ENCODE results near the gene SSBP3.

SSBP3 gene

DNA sequence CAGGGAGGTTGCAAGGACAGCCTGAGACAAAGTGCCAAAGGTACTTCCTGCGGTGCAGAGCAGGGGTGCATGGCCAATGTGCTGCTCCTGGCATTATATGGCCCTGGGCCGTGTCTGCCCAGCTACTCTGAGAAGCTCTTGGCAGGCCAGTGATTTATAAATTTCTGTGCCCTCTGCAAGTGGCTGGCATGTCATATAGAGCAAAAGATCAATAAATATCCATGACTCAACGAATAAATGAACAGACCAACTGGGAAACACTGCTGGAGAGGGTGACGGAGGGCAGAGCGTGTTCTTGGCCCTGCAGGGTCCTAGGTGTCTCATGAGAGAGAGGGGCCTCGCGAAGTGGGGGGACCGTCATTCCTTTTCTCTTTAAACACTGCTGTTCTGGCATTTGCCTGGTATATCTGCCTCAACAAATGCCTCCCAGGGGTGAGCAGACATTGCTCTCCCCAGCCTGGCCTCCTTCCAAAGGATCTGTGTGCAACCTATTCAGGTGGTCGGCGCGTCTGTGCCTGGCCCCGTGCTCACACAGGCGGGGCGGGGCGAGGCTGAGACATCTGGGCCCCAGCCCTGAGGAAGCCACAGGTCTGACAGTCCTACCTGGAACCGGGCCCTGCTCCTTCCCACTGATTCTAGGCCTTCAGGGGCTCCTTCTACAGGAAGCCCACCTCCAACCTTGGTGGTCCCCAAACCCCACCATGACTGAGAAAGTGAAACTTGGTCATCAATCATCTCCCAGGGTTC, 123.9 kb downstream of the SSBP3 start:
- no peak for DNase-seq

DNA sequence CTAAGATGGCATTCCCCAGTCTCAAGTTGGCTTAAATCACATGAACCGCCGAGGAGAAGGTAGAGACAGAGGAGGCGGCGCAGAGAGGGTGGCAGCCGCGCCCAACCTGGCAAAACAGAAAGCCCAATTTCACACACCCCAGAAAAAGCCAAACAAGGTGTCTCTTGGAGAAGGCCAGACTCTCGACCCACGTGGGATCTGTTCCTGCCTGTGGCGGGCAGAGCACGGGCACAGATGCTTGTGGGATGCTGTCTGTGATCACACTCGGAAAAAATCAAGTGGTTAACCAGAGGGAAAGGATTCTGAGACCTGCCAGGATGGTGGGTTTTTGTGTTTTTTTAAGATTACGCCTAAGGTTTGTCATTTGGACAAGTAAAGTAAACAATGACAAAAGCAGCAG, 125.5 kb downstream of the SSBP3 start:
- no peak for DNase-seq

DNA sequence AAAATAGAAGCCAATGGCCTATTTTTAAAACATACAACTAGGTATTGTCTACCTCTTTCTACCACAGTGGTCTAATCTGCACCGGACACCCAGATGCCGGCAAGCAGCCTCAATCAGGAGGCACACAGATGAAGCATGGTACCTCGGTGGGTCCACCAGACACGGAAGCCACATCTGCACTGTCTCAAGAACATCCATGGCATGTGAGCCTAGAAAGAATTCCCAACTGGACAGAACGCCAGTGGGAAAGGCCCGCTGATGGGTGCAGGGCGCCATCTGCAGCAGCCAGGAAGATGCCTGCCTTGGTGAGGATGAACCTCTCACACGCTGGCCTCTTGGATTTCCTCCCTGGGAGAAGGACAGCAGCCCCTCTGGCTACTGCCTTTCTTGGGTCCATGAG, 126.7 kb downstream of the SSBP3 start:
- DNase-seq: no peak

DNA sequence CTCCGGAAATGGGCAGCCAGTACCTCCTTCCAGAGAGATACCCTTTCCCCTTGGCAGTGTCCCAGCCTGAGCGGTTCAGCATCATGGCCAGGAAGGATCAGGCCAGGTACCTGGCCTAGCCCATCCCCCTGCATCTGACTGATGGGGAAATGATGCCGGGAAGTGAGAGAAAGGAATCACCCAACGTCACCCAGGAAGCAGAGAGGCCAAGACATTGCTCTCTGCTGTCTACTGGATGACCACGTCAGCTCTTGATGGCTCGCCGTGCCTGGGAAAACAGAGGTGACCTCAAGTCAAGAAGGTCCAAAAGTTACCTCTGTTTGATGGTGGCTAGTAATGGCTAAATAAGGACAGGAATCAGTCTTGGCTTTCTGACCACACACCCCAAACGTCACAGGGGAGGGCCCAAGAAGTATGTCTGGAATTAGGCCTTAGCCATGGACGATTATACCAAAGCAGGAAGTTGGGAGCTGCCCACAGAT, 127.2 kb downstream of the SSBP3 start:
- DNase-seq: no peak

DNA sequence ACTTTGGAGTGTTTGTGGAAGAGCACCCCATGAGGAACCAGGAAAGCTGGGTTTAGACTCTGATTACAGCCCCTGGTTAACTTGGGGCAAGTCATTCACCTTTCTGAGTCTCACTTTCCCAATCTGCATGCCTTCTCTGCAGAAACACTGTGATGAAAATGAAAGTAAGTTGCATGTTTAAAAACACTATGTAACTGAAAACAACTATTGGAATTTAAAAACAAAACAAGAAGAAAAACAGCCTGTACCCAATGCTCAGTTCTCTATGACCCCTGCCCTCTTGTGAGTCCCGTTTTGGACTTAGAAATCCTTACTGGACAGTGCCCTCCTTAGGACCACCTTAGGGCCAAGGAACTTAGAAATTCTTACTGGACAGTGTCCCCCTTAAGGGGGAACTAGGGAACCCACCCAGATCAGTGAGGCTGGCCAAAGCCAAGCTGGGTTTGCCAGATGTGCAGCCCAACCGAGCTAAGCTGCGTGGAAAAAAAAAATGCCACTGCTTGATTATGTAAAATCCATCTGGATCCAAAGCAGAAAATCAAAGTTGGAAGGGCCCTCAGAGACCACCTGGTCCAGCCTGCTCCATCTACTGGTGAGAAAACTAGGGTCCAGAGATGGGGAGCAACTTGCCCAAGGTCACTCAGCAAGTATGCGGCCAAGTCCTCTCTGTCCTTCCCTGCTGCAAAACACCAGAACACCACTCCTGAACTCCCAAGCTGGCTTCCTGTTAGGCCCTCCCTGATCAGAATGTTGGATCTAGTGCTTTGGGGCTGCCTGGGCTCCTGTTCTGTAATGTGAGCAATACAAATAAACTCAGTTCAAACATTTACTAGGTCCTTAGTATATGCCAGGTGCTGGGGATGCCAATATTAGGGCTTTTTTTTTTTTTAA, 128.5 kb downstream of the SSBP3 start:
- no peak for DNase-seq

DNA sequence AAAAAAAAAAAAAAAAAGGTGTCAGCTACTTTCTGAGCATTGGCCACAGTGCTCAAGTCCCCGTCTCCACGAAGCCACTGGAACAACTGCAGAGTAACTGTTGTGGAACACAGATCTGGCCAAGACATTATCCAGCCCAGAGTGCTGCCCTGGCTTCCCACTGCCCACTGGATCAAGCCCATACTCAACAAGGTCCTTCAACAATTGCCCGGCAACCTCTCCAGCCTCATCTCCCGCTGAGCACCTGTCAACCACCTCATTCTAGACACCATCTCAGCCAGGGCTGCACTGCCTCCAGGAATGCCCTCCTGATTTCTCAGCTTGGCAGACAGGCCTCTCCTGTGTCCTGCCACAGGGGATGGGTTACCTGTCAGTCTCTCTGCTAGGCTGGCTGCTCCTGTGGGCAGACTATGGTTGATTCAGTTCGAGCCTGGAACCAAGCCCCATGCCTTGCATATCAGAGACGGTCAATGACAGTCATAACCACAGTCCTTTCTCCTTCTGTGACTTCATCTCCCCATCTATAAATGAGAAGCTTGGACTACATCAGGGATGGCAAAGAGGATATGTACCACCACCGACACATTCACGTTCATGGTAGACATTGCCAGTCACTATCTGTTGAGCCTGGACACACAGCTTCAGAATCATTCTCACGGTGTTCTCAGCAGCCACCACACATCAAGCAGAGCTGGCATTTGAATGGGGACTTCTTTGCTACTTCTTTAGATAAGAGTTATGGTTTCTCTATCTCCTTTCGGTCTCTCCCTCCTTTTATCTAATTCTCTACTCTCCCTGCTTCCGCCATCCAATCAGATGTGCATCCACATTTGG, 129.4 kb downstream of the SSBP3 start:
- DNase-seq: no peak

DNA sequence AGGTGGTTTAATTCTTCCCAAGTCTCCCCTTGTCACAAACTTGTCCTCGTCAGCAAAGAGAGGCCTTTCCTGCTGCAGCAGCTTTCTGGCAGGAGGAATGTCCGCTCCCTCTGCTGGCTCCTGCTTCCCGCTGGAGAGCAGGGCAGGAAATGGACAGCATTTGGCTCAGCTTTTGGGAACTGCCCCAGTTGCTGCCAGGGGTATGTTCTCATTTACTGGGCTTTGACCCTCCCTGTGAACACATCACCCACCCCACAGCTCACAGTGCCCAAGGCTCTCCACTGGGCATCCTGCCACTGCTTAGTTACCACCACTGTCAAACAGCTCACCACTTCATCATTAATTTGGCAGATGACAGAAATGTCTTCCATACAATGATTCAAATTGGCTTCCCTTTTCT, 130.8 kb downstream of the SSBP3 start:
- no peak for DNase-seq

DNA sequence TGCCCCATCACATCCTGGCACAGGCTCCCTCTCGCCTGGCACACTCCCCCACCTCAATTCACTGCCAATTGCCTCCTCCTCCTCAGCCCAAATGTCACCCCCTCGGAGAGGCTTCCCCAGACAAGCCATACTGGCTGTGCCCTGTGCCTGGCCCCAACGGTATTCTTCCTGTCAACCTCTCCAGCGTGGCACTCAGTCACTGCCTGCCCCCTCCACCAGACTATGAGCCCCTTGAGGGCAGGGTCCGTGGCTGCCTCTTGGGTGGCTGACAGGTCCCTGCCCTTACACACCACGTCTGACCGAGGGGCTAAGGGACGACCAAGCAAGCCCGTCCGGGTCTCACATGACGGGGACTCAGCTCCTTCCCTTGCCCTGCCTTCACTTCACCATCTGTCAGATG, 131.3 kb downstream of the SSBP3 start:
- no peak for DNase-seq

DNA sequence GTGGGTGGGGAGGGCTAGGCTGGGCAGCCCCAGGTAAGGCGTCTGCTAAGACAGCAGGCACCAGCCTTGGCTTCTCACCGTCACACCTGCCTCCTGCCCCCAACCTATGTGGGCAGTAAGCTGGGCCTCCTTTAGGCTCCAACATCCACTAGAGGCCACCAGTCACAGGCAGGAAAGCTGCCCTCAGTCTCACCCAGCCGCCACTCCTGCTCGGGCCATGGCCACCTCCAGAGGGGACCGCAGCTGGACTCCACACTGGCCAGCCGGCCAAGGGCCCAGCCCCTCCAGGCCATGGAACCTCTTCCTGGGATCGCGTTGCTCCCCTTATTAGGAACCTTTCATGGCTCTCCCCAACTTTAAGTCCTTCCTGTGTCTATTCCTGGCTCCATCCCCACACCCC, 131.7 kb downstream of the SSBP3 start:
- DNase-seq: no peak

DNA sequence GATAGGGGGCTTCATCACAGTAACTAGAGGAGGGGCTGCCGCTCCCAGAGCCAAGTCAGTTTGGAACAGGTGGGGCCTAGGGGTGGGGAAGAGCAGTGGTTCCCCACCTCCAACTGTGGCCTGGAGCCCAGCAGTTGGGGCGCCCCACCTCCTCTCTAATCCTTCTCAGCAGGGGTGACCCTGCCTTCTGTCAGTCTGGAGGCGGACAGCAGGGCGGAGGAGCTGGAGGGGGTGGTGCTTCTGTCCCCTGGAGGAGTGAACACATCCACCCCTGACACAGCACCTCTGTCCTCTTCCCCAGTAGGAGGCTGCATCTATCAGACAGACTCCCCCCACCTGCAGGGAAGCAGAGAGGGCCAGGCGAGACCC, 132.4 kb downstream of the SSBP3 start:
- DNase-seq: no peak

DNA sequence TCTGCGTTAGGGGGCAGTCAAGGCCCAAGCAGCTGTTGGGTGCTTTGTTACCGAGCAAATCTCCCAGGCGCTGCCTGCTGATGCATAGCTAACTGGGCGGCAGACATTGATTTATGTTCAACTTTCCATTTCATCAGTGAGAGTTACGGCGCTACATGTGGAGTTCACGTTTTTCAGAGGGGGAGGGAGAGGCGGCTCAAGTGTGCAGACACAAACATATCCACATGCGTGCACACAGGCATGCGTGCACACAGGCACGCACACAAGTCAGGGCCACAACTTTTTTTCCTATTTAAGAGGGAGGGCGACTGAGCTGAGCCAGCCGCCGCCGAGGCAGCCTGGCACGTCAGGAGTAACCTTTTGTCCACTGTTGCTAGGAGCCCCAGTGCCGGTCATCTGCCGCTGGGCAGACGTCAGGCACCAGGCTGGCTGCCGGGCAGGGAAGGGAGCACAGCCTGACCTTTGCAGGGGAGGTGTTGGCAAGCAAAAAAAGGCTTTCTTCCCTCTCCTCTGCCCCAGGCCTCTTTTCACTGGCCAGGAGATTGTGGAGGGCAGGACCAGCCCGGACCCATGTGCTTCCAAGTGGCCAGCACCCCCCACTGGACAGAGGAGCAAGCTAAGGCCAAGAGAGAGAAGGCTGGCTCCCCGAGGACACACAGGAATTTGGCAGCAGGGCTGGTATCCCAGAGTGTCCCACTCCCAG, 133.0 kb downstream of the SSBP3 start:
- DNase-seq: no peak

DNA sequence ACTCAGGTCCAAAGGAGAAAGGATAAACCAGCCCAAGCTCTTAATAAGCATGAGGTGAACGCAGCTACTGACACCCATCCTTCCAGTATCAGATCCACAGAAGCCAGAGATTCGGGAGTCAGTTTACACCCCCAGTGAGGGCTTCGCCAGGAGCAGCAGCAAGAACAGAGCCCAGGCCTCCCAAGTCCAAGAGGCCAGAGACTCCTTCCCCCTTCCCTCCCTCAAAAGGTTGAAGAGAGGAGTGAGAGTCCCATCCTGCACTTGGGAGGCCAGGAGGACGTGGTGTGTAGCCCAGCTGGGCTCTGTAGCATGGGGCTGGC, 133.5 kb downstream of the SSBP3 start:
- DNase-seq: no peak

DNA sequence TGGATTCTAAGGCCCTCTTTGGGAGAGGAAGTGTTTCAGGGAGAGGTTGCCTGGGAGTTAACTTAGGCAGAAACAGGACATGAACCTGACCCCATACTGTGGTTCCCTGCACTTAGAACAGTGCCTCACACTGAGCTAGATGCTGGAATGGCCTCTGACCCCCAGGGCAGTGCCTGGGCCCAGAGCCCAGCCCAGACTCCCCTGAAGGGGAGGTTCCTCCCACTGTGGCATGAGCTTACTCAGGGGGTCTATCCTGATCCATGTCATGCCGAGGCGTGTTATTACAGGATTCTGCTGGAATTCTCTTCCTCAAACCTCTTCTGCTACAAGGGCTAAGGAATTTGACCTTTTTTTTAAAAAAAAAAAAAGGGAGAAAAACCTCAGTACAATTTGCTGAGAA, 134.1 kb downstream of the SSBP3 start:
- DNase-seq: no peak

DNA sequence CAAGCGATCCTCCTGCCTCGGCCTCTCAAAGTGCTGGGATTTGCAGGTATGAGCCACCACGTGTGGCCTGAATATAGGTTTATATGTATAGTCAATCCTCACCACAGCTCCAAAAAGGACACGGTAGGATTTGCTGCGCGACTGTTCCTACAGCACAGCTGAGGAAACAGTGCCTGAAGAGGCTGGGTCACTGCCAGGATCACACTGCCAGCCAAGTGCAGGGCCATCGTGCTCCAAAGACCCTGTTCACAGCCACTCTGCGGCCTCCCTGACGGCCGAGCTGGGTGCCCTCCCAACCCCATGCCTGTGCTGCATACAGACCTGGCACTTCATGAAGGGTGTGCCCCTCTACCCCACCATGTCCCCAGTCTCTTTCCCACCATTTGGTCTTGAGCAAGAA, 134.9 kb downstream of the SSBP3 start:
- DNase-seq: no peak

DNA sequence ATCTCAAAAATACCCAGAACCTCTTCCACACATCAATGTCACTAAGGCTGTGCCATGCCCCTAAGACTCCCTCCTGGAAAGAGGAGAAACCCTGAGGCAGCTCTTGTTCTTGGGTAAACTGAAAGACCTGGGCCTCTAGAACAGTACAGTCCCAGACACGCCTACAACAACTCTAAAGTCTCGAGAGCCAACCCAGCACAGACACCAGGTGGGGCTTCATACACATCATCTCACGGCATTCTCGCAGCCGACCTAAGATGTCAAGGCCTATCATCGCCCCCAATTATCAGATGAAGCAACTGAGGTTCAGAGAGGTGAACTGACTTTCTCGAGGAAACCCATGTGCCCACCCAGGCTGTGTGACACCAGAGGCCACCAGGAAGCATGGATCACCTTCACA, 135.7 kb downstream of the SSBP3 start:
- no peak for DNase-seq

DNA sequence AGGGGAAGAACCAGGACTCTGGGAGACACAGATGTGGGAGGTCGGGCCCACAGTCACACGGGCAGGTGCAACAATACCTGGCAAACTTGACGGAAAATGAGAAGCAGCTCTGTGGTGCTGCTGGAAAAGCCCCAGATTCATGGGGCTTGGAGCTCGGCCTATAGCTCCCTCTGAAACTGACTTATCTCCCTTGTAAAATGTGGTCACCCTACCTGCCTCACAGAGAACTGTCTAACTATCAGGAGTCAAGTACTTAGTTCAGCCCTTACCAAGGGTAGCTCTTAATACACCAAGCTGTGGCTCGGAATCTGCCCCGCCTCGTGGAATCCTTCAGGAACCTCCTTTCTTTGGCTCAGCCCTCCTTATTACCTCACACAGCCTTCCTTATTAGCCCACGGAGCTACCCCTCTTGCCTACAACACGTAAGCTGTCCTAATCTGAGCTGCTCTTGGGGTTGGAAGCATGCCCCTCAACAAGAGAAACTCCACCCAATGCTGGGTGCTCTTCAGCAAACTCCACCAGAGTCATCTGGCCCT, 137.4 kb downstream of the SSBP3 start:
- DNase-seq: no peak

DNA sequence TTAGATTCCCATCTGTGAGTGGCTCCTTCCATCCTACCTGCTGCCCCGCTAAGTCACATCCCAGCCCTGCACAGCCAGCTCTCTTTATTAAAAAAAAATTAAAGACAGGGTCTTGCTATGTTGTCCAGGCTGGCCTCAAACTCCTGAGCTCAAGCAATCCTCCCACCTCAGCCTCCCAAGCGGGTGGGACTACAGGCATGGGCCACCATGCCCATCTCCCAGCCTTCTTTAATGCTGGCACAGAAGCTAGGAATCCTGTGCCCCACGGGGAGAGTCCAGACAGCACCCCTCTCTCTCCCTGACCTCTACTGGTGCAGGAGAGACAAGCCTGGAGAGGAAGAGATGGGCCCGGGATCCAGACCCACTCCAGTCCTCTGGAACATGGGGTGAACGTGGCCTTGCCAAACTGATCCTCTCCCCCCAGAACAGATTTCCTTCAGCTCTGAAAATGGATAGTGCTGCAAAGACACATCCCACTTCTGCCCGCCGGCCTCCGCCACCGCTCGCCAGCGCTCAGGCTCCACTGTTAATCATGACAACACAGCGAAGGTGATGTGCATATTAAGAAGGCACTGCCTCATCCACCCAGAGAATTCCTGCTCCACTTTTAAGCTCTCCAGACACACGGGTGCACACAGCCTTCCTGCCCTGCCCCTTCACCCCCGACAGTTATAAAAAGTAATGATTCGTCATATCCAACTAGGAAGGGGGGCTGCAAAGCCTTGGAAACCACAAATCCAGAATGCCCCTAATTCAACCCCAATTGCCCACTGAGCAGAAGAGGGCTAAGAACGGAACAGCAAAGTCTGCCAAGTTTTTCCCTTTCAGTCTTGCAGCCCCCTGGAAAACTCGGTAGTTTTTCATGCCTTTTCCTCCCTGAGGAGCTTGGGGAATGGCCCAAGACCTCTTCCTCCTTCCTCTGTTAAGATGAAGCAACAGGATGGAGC, 138.1 kb downstream of the SSBP3 start:
- no peak for DNase-seq

DNA sequence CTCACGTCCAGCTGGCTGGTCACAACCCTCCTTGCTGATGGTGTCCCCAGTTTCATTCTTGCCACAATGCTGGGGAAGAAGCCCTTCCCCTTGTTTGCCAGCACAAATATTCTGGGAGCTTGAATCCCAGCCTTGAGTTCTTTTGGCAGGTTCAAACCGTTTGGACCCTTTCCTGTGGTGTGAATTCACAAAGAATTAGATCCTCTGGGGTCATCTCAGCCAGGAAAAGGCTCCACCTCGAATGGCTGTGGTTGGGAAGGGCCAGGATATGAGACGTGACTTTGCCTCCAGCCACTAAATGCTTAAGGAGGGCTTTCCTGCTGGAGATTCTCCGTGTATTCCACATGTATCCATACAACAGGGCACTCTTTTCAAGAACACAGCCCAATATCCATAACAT, 139.3 kb downstream of the SSBP3 start:
- no peak for DNase-seq

DNA sequence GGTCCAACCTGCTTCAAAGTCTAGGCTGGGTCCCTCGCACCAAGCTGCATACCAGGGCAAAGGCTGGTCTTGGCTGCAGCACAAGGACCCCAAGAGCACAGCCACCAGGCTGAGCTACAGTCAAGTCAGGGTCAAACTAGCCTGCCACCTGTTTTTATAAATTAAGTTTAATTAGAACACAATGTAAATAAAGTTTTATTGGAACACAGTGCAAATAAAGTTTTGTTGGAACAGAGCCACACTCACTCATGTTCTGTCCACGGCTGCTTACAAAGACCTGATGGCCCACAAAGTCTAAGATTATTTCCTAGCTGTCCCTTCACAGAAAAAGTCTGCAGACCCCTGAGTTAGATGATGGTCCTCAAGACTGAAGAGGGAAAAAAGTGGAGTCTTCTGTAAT, 140.0 kb downstream of the SSBP3 start:
- no peak for DNase-seq

DNA sequence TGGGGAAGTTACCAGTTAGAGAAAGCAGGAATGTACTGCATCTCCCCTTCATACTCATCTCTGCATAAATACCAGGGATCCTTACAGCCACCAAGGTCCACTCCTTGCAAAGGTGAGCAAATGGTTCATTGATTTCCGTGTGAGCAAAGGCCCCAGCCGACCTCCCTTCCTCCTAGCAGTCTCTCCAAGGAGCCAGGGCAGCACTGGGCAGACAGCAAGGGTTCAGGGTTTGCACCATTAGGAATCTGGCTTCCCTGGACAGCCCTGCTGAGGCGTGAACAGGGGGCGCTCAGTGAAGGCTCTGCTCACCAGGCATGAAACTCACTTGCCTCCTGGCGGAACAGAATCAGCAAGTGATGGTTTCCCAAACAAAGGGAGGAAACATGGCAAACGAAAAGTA, 140.5 kb downstream of the SSBP3 start:
- no peak for DNase-seq

DNA sequence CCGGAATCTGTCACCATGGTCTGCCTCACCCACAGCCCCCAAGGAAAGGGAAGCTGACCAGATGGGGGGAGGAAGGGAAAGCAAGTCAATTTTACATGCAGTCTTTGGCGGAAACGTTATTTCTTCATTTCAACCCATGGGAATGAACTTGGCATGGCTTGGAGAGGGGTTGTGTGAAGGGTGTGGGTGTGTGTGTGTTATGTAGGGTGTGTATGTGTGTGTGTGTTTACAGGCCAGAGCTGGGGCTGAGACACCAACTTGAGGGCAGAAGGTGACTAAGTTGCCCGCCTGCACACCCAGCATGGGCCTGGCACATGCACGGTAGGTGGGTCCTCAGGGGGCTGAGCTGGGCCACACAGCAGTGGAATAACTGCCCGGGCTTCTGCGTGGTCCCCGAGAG, 141.1 kb downstream of the SSBP3 start:
- no peak for DNase-seq
